ENCODE data around the gene LAX1.
A peak's percentile ranks its signal among the peaks of the same experiment; 100 is the strongest.

GRCh38 chr1:203795441-203796235, 30.7 kb downstream of the LAX1 start, which contains the start of the genes ZBED6 and ZC3H11A:
- TF ChIP-seq POLR2A (IDR thresholded peaks at IDR 0.05; ENCODE audit: low read depth, low read length): peak; percentile 73; the same call in 1 of the 2 replicates
- TF ChIP-seq POLR2AphosphoS5 (IDR thresholded peaks at IDR 0.05; ENCODE audit: low read depth, low read length): peak; percentile 56; the same call in 1 of the 2 replicates
- TF ChIP-seq TAF1 (IDR thresholded peaks at IDR 0.05; ENCODE audit: low read depth, low read length): no peak
- peak; percentile 54; the same call in 1 of the 2 replicates for TF ChIP-seq POU2F2 (IDR thresholded peaks at IDR 0.05; ENCODE audit: low read depth, low read length)
